GM21423 (cell line): Measurements from ENCODE around the gene CACNA2D2.

Source experiments
- ATAC-seq: cut with Tn5 transposase; IDR thresholded peaks from one replicate; pipeline ENCODE4 v1.9.1; 2021; ENCODE audit warnings: mild to moderate bottlenecking, moderate library complexity; ENCODE audit not compliant: unreplicated experiment

Gene CACNA2D2

DNA sequence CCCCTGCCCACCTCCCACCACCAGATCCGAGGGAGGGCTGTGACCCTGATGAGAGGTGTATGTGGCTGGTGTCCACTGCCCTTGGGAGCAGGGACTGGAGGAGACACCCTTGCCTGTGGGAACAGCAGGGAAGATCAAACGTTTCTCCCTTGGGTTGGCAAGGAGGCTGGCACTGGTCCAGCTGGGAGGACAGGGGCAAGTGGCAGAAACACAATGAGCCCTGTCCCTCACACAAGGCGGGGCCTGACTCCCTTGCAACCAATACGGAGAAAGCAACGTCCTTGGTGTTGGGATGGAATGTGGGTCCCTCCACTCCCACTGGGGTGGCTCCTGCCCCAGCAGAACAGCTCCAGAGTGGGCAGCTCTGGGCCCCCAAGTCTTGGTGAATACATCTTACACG, 186.1 kb downstream of the CACNA2D2 start:
- ATAC-seq: no peak

DNA sequence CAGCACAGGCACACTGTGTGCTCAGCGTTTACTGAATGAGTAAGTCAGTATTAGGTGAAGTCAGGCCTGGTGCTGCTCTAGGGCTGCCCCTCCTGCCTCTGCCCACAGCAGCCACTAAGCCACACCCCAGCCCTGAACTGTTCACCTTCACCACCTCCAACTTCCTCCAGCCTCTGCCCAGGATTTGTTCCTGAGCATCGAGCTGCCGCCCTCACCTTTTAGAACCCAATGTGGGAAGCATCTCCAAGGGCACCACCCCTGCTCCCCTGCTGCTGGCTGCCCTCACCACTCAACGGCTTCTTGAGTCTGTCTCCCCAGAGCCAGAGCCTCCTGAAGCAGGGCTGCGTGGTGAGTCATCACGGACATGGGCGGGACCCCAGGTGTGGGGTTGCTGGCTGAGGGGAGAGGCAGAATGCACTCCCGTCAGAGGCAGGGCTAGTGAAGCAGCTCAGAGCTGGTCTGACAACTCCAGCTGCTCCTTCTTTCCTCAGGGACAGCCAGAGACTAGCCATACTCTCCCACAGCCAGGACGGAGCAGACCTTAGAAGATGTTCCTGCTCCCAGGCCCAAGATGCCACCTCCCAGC, 186.7 kb downstream of the CACNA2D2 start:
- ATAC-seq: no peak

DNA sequence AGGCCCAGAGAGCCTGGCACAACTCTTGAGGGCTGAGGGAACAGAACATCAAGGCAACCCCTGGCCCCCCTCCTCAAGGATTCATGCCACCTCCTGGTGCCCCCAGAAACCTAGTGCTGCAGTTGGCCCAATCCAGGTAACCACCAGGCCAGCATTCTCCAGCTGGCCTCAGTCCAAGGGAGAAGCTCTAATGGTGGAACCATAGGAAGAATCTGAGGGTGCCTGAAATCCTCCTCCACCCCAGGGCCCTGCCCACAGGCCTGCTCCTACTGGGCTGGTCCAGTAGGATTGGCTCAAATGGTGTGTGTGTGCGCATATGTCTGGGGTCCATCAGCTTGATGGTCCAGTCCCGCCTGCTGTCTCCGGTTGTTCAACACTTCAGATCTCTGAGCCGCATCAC, 188.6 kb downstream of the CACNA2D2 start:
- ATAC-seq: no peak

- ATAC-seq: no peak
Observed at GRCh38 chr3:50314342-50314741, 189.1 kb downstream of the CACNA2D2 start.
